ENCODE data around the gene CHMP4A. TPM values are rescaled to one million over a fixed set of nuclear protein-coding genes. Genes with fewer than 3 reads are reported as not detected.

CHMP4A gene
- total and polyA plus RNA-seq, 2 donors (not counting 1 experiment from before 2014, with no cell fraction given): 91.2 to 103 TPM

DNA sequence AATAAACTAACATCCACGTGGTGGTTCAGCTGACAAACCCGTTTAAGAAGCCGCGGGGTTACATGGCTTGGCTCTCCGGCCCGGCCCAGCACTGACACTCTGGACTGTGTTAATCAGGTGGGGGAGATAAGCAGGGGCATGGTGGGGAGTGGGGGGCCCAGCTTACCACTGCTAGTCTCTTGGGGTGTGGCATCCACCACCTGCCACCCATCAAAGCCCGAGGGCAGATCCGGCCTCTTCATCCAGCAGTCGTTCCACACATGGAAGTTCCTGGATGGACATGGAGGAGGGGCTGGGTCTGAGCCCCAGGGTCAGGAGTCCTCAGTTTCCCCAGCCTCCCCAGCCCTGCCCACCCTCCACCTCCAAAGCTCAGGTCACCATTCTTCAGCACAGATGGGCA is 44.8 kb upstream of the CHMP4A start:
- H3K36me3 ChIP-seq (replicated peaks in 1 of 2; ENCODE audit: control extremely low read depth in 1 of 2, control insufficient read depth in 1 of 2, extremely low read depth in 1 of 2, insufficient read depth in 2 of 2, low read length in 1 of 2): peaks cover 0 to 23% of the 10 kb centered on the region in 2 experiments
- Mint-ChIP-seq H3K9me3 (ENCODE audit: insufficient read depth) (no peaks in the 10 kb centered on the region), H3K4me3 (no peak overlapping the region), H3K27me3 (no peaks in the 10 kb centered on the region), H3K27ac (no peak overlapping the region), H3K4me1 (no peaks in the 10 kb centered on the region)
- no peaks in the 10 kb centered on the region for H3K9me3 ChIP-seq (ENCODE audit: control extremely low read depth in 1 of 3, control insufficient read depth in 2 of 3, insufficient read depth in 1 of 3, low read length in 2 of 3)
- no peak overlapping the region for H3K27ac ChIP-seq (ENCODE audit: low read length in 2 of 2)
- no peak overlapping the region for H3K4me2 ChIP-seq (replicated peaks; ENCODE audit: low read depth, low read length, poor library complexity, severe bottlenecking)
- TF ChIP-seq, protein P1, sequence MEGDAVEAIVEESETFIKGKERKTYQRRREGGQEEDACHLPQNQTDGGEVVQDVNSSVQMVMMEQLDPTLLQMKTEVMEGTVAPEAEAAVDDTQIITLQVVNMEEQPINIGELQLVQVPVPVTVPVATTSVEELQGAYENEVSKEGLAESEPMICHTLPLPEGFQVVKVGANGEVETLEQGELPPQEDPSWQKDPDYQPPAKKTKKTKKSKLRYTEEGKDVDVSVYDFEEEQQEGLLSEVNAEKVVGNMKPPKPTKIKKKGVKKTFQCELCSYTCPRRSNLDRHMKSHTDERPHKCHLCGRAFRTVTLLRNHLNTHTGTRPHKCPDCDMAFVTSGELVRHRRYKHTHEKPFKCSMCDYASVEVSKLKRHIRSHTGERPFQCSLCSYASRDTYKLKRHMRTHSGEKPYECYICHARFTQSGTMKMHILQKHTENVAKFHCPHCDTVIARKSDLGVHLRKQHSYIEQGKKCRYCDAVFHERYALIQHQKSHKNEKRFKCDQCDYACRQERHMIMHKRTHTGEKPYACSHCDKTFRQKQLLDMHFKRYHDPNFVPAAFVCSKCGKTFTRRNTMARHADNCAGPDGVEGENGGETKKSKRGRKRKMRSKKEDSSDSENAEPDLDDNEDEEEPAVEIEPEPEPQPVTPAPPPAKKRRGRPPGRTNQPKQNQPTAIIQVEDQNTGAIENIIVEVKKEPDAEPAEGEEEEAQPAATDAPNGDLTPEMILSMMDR (IDR thresholded peaks at IDR 0.05): no peak
- TF ChIP-seq EZH2 (IDR thresholded peaks at IDR 0.05; ENCODE audit: borderline replicate concordance, insufficient read depth, low read depth, low read length, poor library complexity, severe bottlenecking): no peak
- ChIA-PET CTCF (no interaction called here), POLR2A (interaction anchor here (0.6 kb wide), 1 partner anchor 23 kb away, joined by 5 read pairs; no protein-coding TSS in a partner anchor)
- H3K4me1 ChIP-seq (ENCODE audit: control insufficient read depth in 2 of 2, insufficient read depth in 2 of 2, low read length in 2 of 2): no peaks in the 10 kb centered on the region
- H3K9ac ChIP-seq (ENCODE audit: low read length): no peak overlapping the region
- H4K20me1 ChIP-seq (ENCODE audit: control insufficient read depth, insufficient read depth, low read length, poor library complexity, severe bottlenecking): no peaks in the 10 kb centered on the region
- intact Hi-C loops (cut with micrococcal nuclease): no loop called here
- ATAC-seq (ENCODE audit: low read depth): no peak
- no peak overlapping the region for H2AFZ ChIP-seq (ENCODE audit: insufficient read depth, low read depth, low read length, poor library complexity, severe bottlenecking)
- no peak overlapping the region for H3K4me3 ChIP-seq (ENCODE audit: control extremely low read depth in 1 of 5, extremely low read depth in 1 of 5, insufficient read depth in 1 of 5, low read depth in 2 of 5, low read length in 4 of 5)
- 100% methylated on average over 3 of the region's 9 CpGs for WGBS (ENCODE audit: insufficient coverage)
- no peaks in the 10 kb centered on the region for H3K79me2 ChIP-seq (ENCODE audit: control insufficient read depth, insufficient read depth, low read length)
- no peak for DNase-seq
- no peaks in the 10 kb centered on the region for H3K27me3 ChIP-seq (replicated peaks in 1 of 4; ENCODE audit: control extremely low read depth in 1 of 4, control insufficient read depth in 3 of 4, insufficient read depth in 4 of 4, low read length in 3 of 4)

DNA sequence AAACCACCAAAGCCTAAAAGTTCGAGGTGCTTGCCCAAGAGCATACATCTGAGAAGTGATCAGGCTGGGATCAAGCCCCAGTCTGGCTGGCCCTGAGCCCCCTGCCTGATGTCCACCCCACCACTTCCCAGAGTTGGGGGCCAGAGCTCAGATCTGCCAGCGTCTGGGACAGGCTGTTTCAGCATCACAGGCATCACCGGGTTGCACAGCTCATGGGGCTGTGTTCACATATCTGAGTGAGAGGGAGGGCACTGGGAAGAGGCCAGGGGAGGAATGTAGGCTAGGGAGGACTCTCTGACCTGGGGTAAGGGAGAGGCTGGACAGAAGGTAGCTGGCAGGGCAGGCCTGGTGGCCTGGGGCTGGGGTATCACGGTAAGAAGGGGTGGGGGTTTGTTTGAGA is 43.7 kb upstream of the CHMP4A start:
- Histone ChIP-seq H3K27me3 (replicated peaks in 1 of 4; ENCODE audit: control extremely low read depth in 1 of 4, control insufficient read depth in 3 of 4, insufficient read depth in 4 of 4, low read length in 3 of 4) (no peaks in the 10 kb centered on the region), H3K4me3 (ENCODE audit: control extremely low read depth in 1 of 5, extremely low read depth in 1 of 5, insufficient read depth in 1 of 5, low read depth in 2 of 5, low read length in 4 of 5) (no peak overlapping the region), H3K9me3 (ENCODE audit: control extremely low read depth in 1 of 3, control insufficient read depth in 2 of 3, insufficient read depth in 1 of 3, low read length in 2 of 3) (no peaks in the 10 kb centered on the region), H3K4me1 (ENCODE audit: control insufficient read depth in 2 of 2, insufficient read depth in 2 of 2, low read length in 2 of 2) (no peaks in the 10 kb centered on the region), H3K27ac (ENCODE audit: low read length in 2 of 2) (no peak overlapping the region), H3K4me2 (replicated peaks; ENCODE audit: low read depth, low read length, poor library complexity, severe bottlenecking) (no peak overlapping the region), H2AFZ (ENCODE audit: insufficient read depth, low read depth, low read length, poor library complexity, severe bottlenecking) (no peak overlapping the region), H3K9ac (ENCODE audit: low read length) (no peak overlapping the region), H3K79me2 (ENCODE audit: control insufficient read depth, insufficient read depth, low read length) (no peaks in the 10 kb centered on the region), H3K36me3 (replicated peaks in 1 of 2; ENCODE audit: control extremely low read depth in 1 of 2, control insufficient read depth in 1 of 2, extremely low read depth in 1 of 2, insufficient read depth in 2 of 2, low read length in 1 of 2) (peaks cover 0 to 28% of the 10 kb centered on the region in 2 experiments), H4K20me1 (ENCODE audit: control insufficient read depth, insufficient read depth, low read length, poor library complexity, severe bottlenecking) (no peaks in the 10 kb centered on the region)
- intact Hi-C loops (cut with micrococcal nuclease): no loop called here
- no peak overlapping the region for H3K27ac Mint-ChIP-seq
- no peaks in the 10 kb centered on the region for H3K27me3 Mint-ChIP-seq
- WGBS (ENCODE audit: insufficient coverage): 100% methylated on average over 3 of the region's 4 CpGs
- ATAC-seq (ENCODE audit: low read depth) (no peak), DNase-seq (no peak)
- no peaks in the 10 kb centered on the region for H3K9me3 Mint-ChIP-seq (ENCODE audit: insufficient read depth)
- CTCF ChIA-PET: interaction anchor here (0.8 kb wide), 1 partner anchor 33 kb away, joined by 3 read pairs; no protein-coding TSS in a partner anchor
- TF ChIP-seq, protein P1 (IDR thresholded peaks at IDR 0.05): no peak
- TF ChIP-seq EZH2 (IDR thresholded peaks at IDR 0.05; ENCODE audit: borderline replicate concordance, insufficient read depth, low read depth, low read length, poor library complexity, severe bottlenecking): no peak
- H3K4me1 Mint-ChIP-seq: no peaks in the 10 kb centered on the region
- H3K4me3 Mint-ChIP-seq: no peak overlapping the region
- POLR2A ChIA-PET: no interaction called here

Measured in B cell (primary cell).